ENCODE data around the gene MPC1. TPM values are rescaled to one million over a fixed set of nuclear protein-coding genes. Genes with fewer than 3 reads are reported as not detected.

MPC1 gene
- polyA plus RNA-seq, 1 donor from 2014 or later: 112 TPM

- Histone ChIP-seq H3K9me2 (ENCODE audit: insufficient read depth, low read length) (no peaks in the 10 kb centered on the region), H3K4me2 (ENCODE audit: low read length) (no peak overlapping the region), H3K9ac (ENCODE audit: low read length) (no peak overlapping the region), H3K9me3 (ENCODE audit: low read length) (no peaks in the 10 kb centered on the region), H3K27me3 (ENCODE audit: insufficient read depth, low read depth, low read length) (no peaks in the 10 kb centered on the region), H2AFZ (ENCODE audit: low read depth, low read length) (no peak overlapping the region), H4K20me1 (ENCODE audit: insufficient read depth) (no peaks in the 10 kb centered on the region), H3K27ac (ENCODE audit: low read length) (no peak overlapping the region), H3K79me2 (replicated peaks; ENCODE audit: insufficient read depth, low read length) (peaks cover 16% of the 10 kb centered on the region), H3F3A (ENCODE audit: insufficient read depth, low read length, poor library complexity, severe bottlenecking) (no peaks in the 10 kb centered on the region), H3K4me3 (ENCODE audit: low read length) (no peak overlapping the region), H3K36me3 (ENCODE audit: insufficient read depth, low read length) (peaks cover under 1% of the 10 kb centered on the region)
- no peak for TF ChIP-seq CTCF (IDR thresholded peaks at IDR 0.05; ENCODE audit: poor library complexity, severe bottlenecking)
- TF ChIP-seq MXI1 (conservative IDR thresholded peaks at IDR 0.05; ENCODE audit: poor library complexity, severe bottlenecking): no peak
- TF ChIP-seq SMC3 (conservative IDR thresholded peaks at IDR 0.05; ENCODE audit: poor library complexity): no peak
- no peak for TF ChIP-seq EP300 (conservative IDR thresholded peaks at IDR 0.05; ENCODE audit: poor library complexity, severe bottlenecking)
- TF ChIP-seq POLR2AphosphoS5 (IDR thresholded peaks at IDR 0.05): no peak
- TF ChIP-seq RAD21 (conservative IDR thresholded peaks at IDR 0.05): no peak
- no peak for TF ChIP-seq REST (IDR thresholded peaks at IDR 0.05; ENCODE audit: borderline replicate concordance)
- TF ChIP-seq TAF1 (IDR thresholded peaks at IDR 0.05; ENCODE audit: low read depth): no peak
- no peak for TF ChIP-seq EZH2 (IDR thresholded peaks at IDR 0.05; ENCODE audit: borderline replicate concordance, insufficient read depth, low read length, poor library complexity, severe bottlenecking)
These were observed 52.1 kb downstream of the MPC1 start for GRCh38 chr6:166330612-166331011.

GRCh38 chr6:166325383-166326042 is 57.2 kb downstream of the MPC1 start:
- H3F3A ChIP-seq (ENCODE audit: insufficient read depth, low read length, poor library complexity, severe bottlenecking): no peaks in the 10 kb centered on the region
- TF ChIP-seq POLR2AphosphoS5 (IDR thresholded peaks at IDR 0.05): no peak
- TF ChIP-seq EP300 (conservative IDR thresholded peaks at IDR 0.05; ENCODE audit: poor library complexity, severe bottlenecking): no peak
- TF ChIP-seq REST (IDR thresholded peaks at IDR 0.05; ENCODE audit: borderline replicate concordance): no peak
- TF ChIP-seq MXI1 (conservative IDR thresholded peaks at IDR 0.05; ENCODE audit: poor library complexity, severe bottlenecking): no peak
- TF ChIP-seq TAF1 (IDR thresholded peaks at IDR 0.05; ENCODE audit: low read depth): no peak
- TF ChIP-seq EZH2 (IDR thresholded peaks at IDR 0.05; ENCODE audit: borderline replicate concordance, insufficient read depth, low read length, poor library complexity, severe bottlenecking): no peak
- no peak for TF ChIP-seq SMC3 (conservative IDR thresholded peaks at IDR 0.05; ENCODE audit: poor library complexity)
- TF ChIP-seq RAD21 (conservative IDR thresholded peaks at IDR 0.05): no peak
- TF ChIP-seq CTCF (IDR thresholded peaks at IDR 0.05; ENCODE audit: poor library complexity, severe bottlenecking): no peak
- H3K9me2 ChIP-seq (ENCODE audit: insufficient read depth, low read length): no peaks in the 10 kb centered on the region
- peaks cover 3% of the 10 kb centered on the region for H3K36me3 ChIP-seq (ENCODE audit: insufficient read depth, low read length)
- no peak overlapping the region for H3K4me2 ChIP-seq (ENCODE audit: low read length)
- H3K27ac ChIP-seq (ENCODE audit: low read length): no peak overlapping the region
- no peak overlapping the region for H3K9ac ChIP-seq (ENCODE audit: low read length)
- H3K79me2 ChIP-seq (replicated peaks; ENCODE audit: insufficient read depth, low read length): peaks cover 5% of the 10 kb centered on the region
- no peaks in the 10 kb centered on the region for H3K27me3 ChIP-seq (ENCODE audit: insufficient read depth, low read depth, low read length)
- H4K20me1 ChIP-seq (ENCODE audit: insufficient read depth): no peaks in the 10 kb centered on the region
- H3K4me3 ChIP-seq (ENCODE audit: low read length): no peak overlapping the region
- no peaks in the 10 kb centered on the region for H3K9me3 ChIP-seq (ENCODE audit: low read length)
- H2AFZ ChIP-seq (ENCODE audit: low read depth, low read length): no peak overlapping the region
